Suprapubic skin (tissue), 4 donors: ENCODE data around the gene DCDC2B.

ENCODE experiments used
- EP300 ChIP-seq: sonication (generic); formaldehyde crosslinking; IDR thresholded peaks from one replicate; pipeline ENCODE4 v1.6.1; 2017; ENCODE audit warnings: antibody characterized with exemption
- POLR2A ChIP-seq, 2 donors: fragments of 450-650 bp; IDR thresholded peaks; one replicate each; pipeline ENCODE4 v1.6.1; 2017; ENCODE audit warnings: antibody characterized with exemption in 2 of 2, mild to moderate bottlenecking in 2 of 2, moderate library complexity in 2 of 2
- POLR2AphosphoS5 ChIP-seq, 3 donors: sonication (generic); formaldehyde crosslinking; IDR thresholded peaks; one replicate each; pipeline ENCODE4 v1.6.1; 2017; ENCODE audit warnings: antibody characterized with exemption in 3 of 3
- TF ChIP-seq, protein P1 (sequence below), 2 donors: fragments of 200-600 bp in 1 of 2; fragments of 450-650 bp in 1 of 2; sonication (generic) in 1 of 2; IDR thresholded peaks; one replicate each; pipeline ENCODE4 v1.5.1; 2016 to 2019; ENCODE audit warnings: antibody characterized with exemption in 2 of 2, mild to moderate bottlenecking in 1 of 2, moderate library complexity in 1 of 2

GRCh38 chr1:32240140-32240951 is 31.5 kb downstream of the DCDC2B start:
- TF ChIP-seq, protein P1, sequence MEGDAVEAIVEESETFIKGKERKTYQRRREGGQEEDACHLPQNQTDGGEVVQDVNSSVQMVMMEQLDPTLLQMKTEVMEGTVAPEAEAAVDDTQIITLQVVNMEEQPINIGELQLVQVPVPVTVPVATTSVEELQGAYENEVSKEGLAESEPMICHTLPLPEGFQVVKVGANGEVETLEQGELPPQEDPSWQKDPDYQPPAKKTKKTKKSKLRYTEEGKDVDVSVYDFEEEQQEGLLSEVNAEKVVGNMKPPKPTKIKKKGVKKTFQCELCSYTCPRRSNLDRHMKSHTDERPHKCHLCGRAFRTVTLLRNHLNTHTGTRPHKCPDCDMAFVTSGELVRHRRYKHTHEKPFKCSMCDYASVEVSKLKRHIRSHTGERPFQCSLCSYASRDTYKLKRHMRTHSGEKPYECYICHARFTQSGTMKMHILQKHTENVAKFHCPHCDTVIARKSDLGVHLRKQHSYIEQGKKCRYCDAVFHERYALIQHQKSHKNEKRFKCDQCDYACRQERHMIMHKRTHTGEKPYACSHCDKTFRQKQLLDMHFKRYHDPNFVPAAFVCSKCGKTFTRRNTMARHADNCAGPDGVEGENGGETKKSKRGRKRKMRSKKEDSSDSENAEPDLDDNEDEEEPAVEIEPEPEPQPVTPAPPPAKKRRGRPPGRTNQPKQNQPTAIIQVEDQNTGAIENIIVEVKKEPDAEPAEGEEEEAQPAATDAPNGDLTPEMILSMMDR (IDR thresholded peaks at IDR 0.05) = no peak
- peak in 1 of 2 donors; percentile 29 for TF ChIP-seq POLR2A (IDR thresholded peaks at IDR 0.05)
- no peak for TF ChIP-seq POLR2AphosphoS5 (IDR thresholded peaks at IDR 0.05)
- no peak for TF ChIP-seq EP300
